OCI-LY7 (cell line): ENCODE results near the gene AWAT1.

ENCODE experiments used
- CTCF ChIP-seq: fragments of 200-600 bp; sonication (generic); conservative IDR thresholded peaks from 2 replicates; pipeline ENCODE4 v1.5.1; 2014; ENCODE audit warnings: mild to moderate bottlenecking, antibody characterized with exemption, low read length, moderate library complexity, mixed read lengths
- EZH2phosphoT487 ChIP-seq: fragments of 200-600 bp; sonication (generic); IDR thresholded peaks from 2 replicates; pipeline ENCODE4 v1.6.1; 2018; ENCODE audit warnings: low read depth, borderline replicate concordance, mild to moderate bottlenecking, mixed run types, antibody characterized with exemption, low read length, moderate library complexity, mixed read lengths

- TF ChIP-seq CTCF (no peak), EZH2phosphoT487 (no peak)
Measured at GRCh38 chrX:70253377-70254062, 19.1 kb downstream of the AWAT1 start.
